ENCODE measurements around the gene CTTN. TPM values are rescaled to one million over a fixed set of nuclear protein-coding genes. Genes with fewer than 3 reads are reported as not detected.

Gene CTTN
- total and polyA plus RNA-seq, 2 of the 13 experiments (the other 11 are each of a cell fraction or from before 2014, with no cell fraction given) = 84.4 to 114 TPM

- Histone ChIP-seq H3K9me3 (ENCODE audit: low read length) (no peaks in the 10 kb centered on the region), H3K36me3 (replicated peaks in 1 of 2; ENCODE audit: control insufficient read depth in 1 of 2, insufficient read depth in 2 of 2, low read length in 2 of 2) (peaks cover 46 to 82% of the 10 kb centered on the region in 2 experiments; a peak in 4 of 5 replicates), H3K4me1 (ENCODE audit: insufficient read depth, low read length) (no peaks in the 10 kb centered on the region), H3K9ac (ENCODE audit: insufficient read depth, low read depth, low read length) (no peak overlapping the region), H3K27ac (ENCODE audit: extremely low read length, insufficient read depth, low read length) (no peak overlapping the region), H3K79me2 (ENCODE audit: insufficient read depth, low read length) (no peaks in the 10 kb centered on the region), H2AFZ (ENCODE audit: low read length) (no peak overlapping the region), H4K20me1 (ENCODE audit: insufficient read depth, low read length) (no peaks in the 10 kb centered on the region), H3K4me2 (ENCODE audit: low read depth, low read length) (no peak overlapping the region), H3K27me3 (ENCODE audit: control insufficient read depth in 1 of 2, insufficient read depth in 2 of 2, low read length in 2 of 2) (no peaks in the 10 kb centered on the region), H3K4me3 (replicated peaks in 1 of 3; ENCODE audit: insufficient read depth in 1 of 3, low read depth in 2 of 3, low read length in 3 of 3) (no peak overlapping the region)
- BruUV-seq (replicated peaks) = no TSS peak
- ATAC-seq (peak; percentile 11; the same call in 2 of the 3 replicates), DNase-seq (ENCODE audit: low spot score) (no peak), FAIRE-seq (no peak)
- ChIA-PET CTCF (ENCODE audit: low intra/inter-chr PET ratio, low total read pairs) (no interaction called here), POLR2A (no interaction called here)
- WGBS (ENCODE audit: low lambda C conversion rate) = over 99% methylated on average over 14 of the region's 14 CpGs
- in situ Hi-C loops (cut with HindIII; ENCODE audit: extremely low pct_ligation_motif_present, low pct_unique_long_range_greater_than_20kb) (no loop called here), intact Hi-C loops (cut with micrococcal nuclease; ENCODE audit: unreplicated experiment) (no loop called here)
- TF ChIP-seq EZH2 (conservative IDR thresholded peaks at IDR 0.05; ENCODE audit: low read depth, low read length) (no peak), ZHX2 (IDR thresholded peaks at IDR 0.05; ENCODE audit: low read depth) (no peak), ZHX2 (CRISPR knock-in tag; IDR thresholded peaks at IDR 0.05; ENCODE audit: borderline replicate concordance) (no peak), ZNF451 (CRISPR knock-in tag; IDR thresholded peaks at IDR 0.05) (no peak), MEIS2 (CRISPR knock-in tag; IDR thresholded peaks at IDR 0.05) (no peak), RBM22 (optimal IDR thresholded peaks at IDR 0.05; ENCODE audit: low read length) (no peak), DBP (CRISPR knock-in tag; IDR thresholded peaks at IDR 0.05; ENCODE audit: not compliant biosample characterization) (no peak), SMARCE1 (IDR thresholded peaks at IDR 0.05; ENCODE audit: borderline replicate concordance) (no peak), ZNF710 (CRISPR knock-in tag; IDR thresholded peaks at IDR 0.05; ENCODE audit: borderline replicate concordance) (no peak), NKX3-1 (CRISPR knock-in tag; IDR thresholded peaks at IDR 0.05) (no peak), GATA4 (IDR thresholded peaks at IDR 0.05; ENCODE audit: borderline replicate concordance, low read depth) (no peak), ZNF503 (CRISPR knock-in tag; IDR thresholded peaks at IDR 0.05) (no peak), ZBTB21 (CRISPR knock-in tag; IDR thresholded peaks at IDR 0.05) (no peak), HOXA7 (CRISPR knock-in tag; IDR thresholded peaks at IDR 0.05) (no peak), PITX1 (CRISPR knock-in tag; IDR thresholded peaks at IDR 0.05) (no peak)
These were observed 26.5 kb downstream of the CTTN start for GRCh38 chr11:70424765-70425344.

All from HepG2 (cell line).